ENCODE data around the gene GPC5.

- no peak for TF ChIP-seq EZH2 (IDR thresholded peaks at IDR 0.05; ENCODE audit: insufficient read depth, poor library complexity, severe bottlenecking)
- no peak for TF ChIP-seq EZH2phosphoT487 (IDR thresholded peaks at IDR 0.05; ENCODE audit: insufficient read depth, low read depth)
Observed at GRCh38 chr13:92436924-92437323, 1038.5 kb downstream of the GPC5 start.

Data from GM23248 (cell line).